Heart right ventricle (tissue), 16 donors: ENCODE measurements around the gene KLC1. TPM values are rescaled to one million over a fixed set of nuclear protein-coding genes. Genes with fewer than 3 reads are reported as not detected.

Source experiments
- ATAC-seq, 8 donors: fragments of 200-7000 bp; cut with Tn5 transposase; one replicate each; pipeline ENCODE4 v1.9.1; 2020; ENCODE audit warnings: mild to moderate bottlenecking in 8 of 8, moderate library complexity in 8 of 8, moderate number of reproducible peaks in 1 of 8
- DNase-seq, 2 donors: peaks; one replicate each; pipeline ENCODE4 v3.0.0-alpha.2; 2020
- H3K27ac ChIP-seq, 10 donors: fragments of 200-600 bp; sonication (generic) in 2 of 10; one replicate each; pipeline versions ENCODE4 v1.5.0 to v1.8.0; 2020 to 2022; ENCODE audit warnings: mild to moderate bottlenecking in 3 of 10
- H3K27me3 ChIP-seq, 7 donors: fragments of 200-600 bp; one replicate each; pipeline ENCODE4 v1.8.0; 2021 to 2022; ENCODE audit warnings: mild to moderate bottlenecking in 2 of 7
- H3K36me3 ChIP-seq, 9 donors: fragments of 200-600 bp; sonication (generic) in 1 of 9; one replicate each; pipeline versions ENCODE4 v1.5.0 to v1.8.0; 2020 to 2022; ENCODE audit warnings: mild to moderate bottlenecking in 2 of 9
- H3K4me1 ChIP-seq, 9 donors: fragments of 200-600 bp; sonication (generic) in 1 of 9; one replicate each; pipeline versions ENCODE4 v1.5.0 to v1.8.0; 2020 to 2022; ENCODE audit warnings: mild to moderate bottlenecking in 4 of 9
- H3K4me3 ChIP-seq, 10 donors: fragments of 200-600 bp; sonication (generic) in 2 of 10; one replicate each; pipeline versions ENCODE4 v1.5.0 to v1.8.0; 2020 to 2022; ENCODE audit warnings: mild to moderate bottlenecking in 7 of 10, moderate library complexity in 2 of 10
- H3K9me3 ChIP-seq, 11 donors: fragments of 200-600 bp in 10 of 11; sonication (generic) in 2 of 11; one replicate each; pipeline versions ENCODE4 v1.5.0 to v1.8.0; 2013 to 2022; ENCODE audit warnings: mild to moderate bottlenecking in 2 of 11, control low read depth in 1 of 11, moderate library complexity in 1 of 11
- CTCF ChIP-seq, 9 donors: fragments of 200-600 bp; sonication (generic) in 2 of 9; IDR thresholded peaks; one replicate each; pipeline versions ENCODE4 v1.5.0 to v1.8.0; 2021 to 2022; ENCODE audit warnings: antibody characterized with exemption in 9 of 9, mild to moderate bottlenecking in 5 of 9, moderate library complexity in 1 of 9
- WGBS, 2 donors: extraction: QIAGEN DNeasy Blood & Tissue Kit; methylation state at CpG; one replicate each; pipeline ENCODE4 v1.1.7; 2013; ENCODE audit warnings: inconsistent platforms in 1 of 2; 5-methylcytosine and 5-hydroxymethylcytosine counted together
- intact Hi-C, 10 donors: fragments of 100-400 bp; cut with DNase I; formaldehyde crosslinking; loops; one replicate each; pipeline versions ENCODE4 v1.11.1 to v1.14.2; 2022
- polyA plus RNA-seq, 2 donors: library from polyadenylated mRNA; stranded (reverse); fragments of 200-250 nt; gene quantifications; one replicate each; pipeline ENCODE4 v1.2.3, GENCODE V29; 2013
- total RNA-seq, 10 donors: library from RNA; stranded (reverse); fragmentation: NEBNext Ultra II Directional in 3 of 10; extraction: Animal tissue kit (Norgen Biotek cat#: 25700) in 3 of 10; gene quantifications; one replicate each; pipeline versions ENCODE4 v1.2.1 to v1.2.4, GENCODE V29; 2021 to 2023
- donor health status: Arrhythmogenic right ventricular cardiomyopathy.
- donor health status: ischemic (EF 13 %, LVEDD 7.1; RV severe dilation, severe dysfunction).
- donor health status: healthy with polysubstance abuse.
- donor health status: DM: no; HTN: yes; CAD: no.
- donor health status: DM: no; HTN: no; CAD: no.
- donor health status: ischemic (EF 25% LVEDD 6.9; RV normal size, moderate dysfunction).
- donor health status: ischemic (EF 25% LVEDD 5.7; RV mildly dilated, moderate dysfunction).
- donor health status: healthy.
- donor health status: DM: yes; HTN: yes; CAD: no.
- donor health status: Ischemic cardiomyopathy.
- donor health status: ischemic (EF 35%, LVEDD 5.7; RV mildly dilated, moderate dysfunction).
- donor health status: nonischemic (EF 11% LVEDD 7.7; RV severe dilation, severe dysfunction).
- donor health status: DM: yes; HTN: yes; CAD: no.
- donor health status: PGD.
- donor health status: ischemic (EF 29% LVEDD 5.4; RV normal size, mild dysfunction).
- donor health status: nonischemic (EF 23%, LVEDD 6.1; RV moderate dilation, normal function).

KLC1 gene
- total and polyA plus RNA-seq, 12 donors = 123 to 220 (median 151) TPM

GRCh38 chr14:103695296-103696069 is 66.5 kb downstream of the KLC1 start:
- DNase-seq (no peak), ATAC-seq (no peak)
- Histone ChIP-seq H3K4me3 (no peak overlapping the region), H3K4me1 (peaks cover 23 to 59% (median 46%) of the 10 kb centered on the region in 9 donors), H3K9me3 (no peaks in the 10 kb centered on the region), H3K27ac (no peak overlapping the region), H3K36me3 (peaks cover 5 to 86% (median 27%) of the 10 kb centered on the region in 9 donors), H3K27me3 (no peaks in the 10 kb centered on the region)
- TF ChIP-seq CTCF (IDR thresholded peaks at IDR 0.05) = no peak
- intact Hi-C loops = no loop called here
- WGBS, 2 donors = 69 to 80% methylated on average over 14 of the region's 14 CpGs

GRCh38 chr14:103696070-103696402 is 67.0 kb downstream of the KLC1 start:
- Histone ChIP-seq H3K4me3 (no peak overlapping the region), H3K27me3 (no peaks in the 10 kb centered on the region), H3K36me3 (peaks cover 5 to 86% (median 27%) of the 10 kb centered on the region in 9 donors), H3K27ac (peak overlapping the region in 7 of 10 donors; percentile 11 to 65 (median 54)), H3K9me3 (no peaks in the 10 kb centered on the region), H3K4me1 (peaks cover 23 to 62% (median 50%) of the 10 kb centered on the region in 9 donors)
- ATAC-seq (no peak), DNase-seq (no peak)
- 57 to 59% methylated on average over 12 of the region's 13 CpGs for WGBS, 2 donors
- no peak for TF ChIP-seq CTCF (IDR thresholded peaks at IDR 0.05)
- intact Hi-C loops = no loop called here

- Histone ChIP-seq H3K27me3 (no peaks in the 10 kb centered on the region), H3K4me3 (no peak overlapping the region), H3K4me1 (peaks cover 23 to 66% (median 55%) of the 10 kb centered on the region in 9 donors), H3K36me3 (peaks cover 5 to 86% (median 27%) of the 10 kb centered on the region in 9 donors), H3K9me3 (no peaks in the 10 kb centered on the region), H3K27ac (peak overlapping the region in 9 of 10 donors; percentile 10 to 65 (median 54))
- DNase-seq (peak; percentile 68 to 81), ATAC-seq (peak; percentile 12 to 73 (median 58))
- no peak for TF ChIP-seq CTCF (IDR thresholded peaks at IDR 0.05)
- intact Hi-C loops = no loop called here
- 25 to 26% methylated on average over 17 of the region's 17 CpGs for WGBS, 2 donors
Measured at GRCh38 chr14:103696466-103697071, 67.6 kb downstream of the KLC1 start.

GRCh38 chr14:103697206-103697602 is 68.2 kb downstream of the KLC1 start:
- H3K27ac ChIP-seq = peak overlapping the region in 8 of 10 donors; percentile 11 to 65 (median 54)
- H3K9me3 ChIP-seq = no peaks in the 10 kb centered on the region
- no peak for DNase-seq
- ATAC-seq = no peak
- peaks cover 5 to 86% (median 29%) of the 10 kb centered on the region in 9 donors for H3K36me3 ChIP-seq
- no peak overlapping the region for H3K4me3 ChIP-seq
- intact Hi-C loops = no loop called here
- WGBS, 2 donors = 13 to 26% methylated on average over 3 of the region's 3 CpGs
- peaks cover 23 to 70% (median 59%) of the 10 kb centered on the region in 9 donors for H3K4me1 ChIP-seq
- no peaks in the 10 kb centered on the region for H3K27me3 ChIP-seq
- TF ChIP-seq CTCF (IDR thresholded peaks at IDR 0.05) = no peak
